Body of pancreas (tissue), 4 donors: ENCODE data around the gene ACSL6. TPM values are rescaled to one million over a fixed set of nuclear protein-coding genes. Genes with fewer than 3 reads are reported as not detected.
A peak's percentile ranks its signal among the peaks of the same experiment; 100 is the strongest.

ENCODE experiments used
- ATAC-seq: fragments of 150-250 bp; one replicate; pipeline ENCODE4 v1.9.1; 2016
- DNase-seq, 4 donors: peaks; one replicate each; pipeline ENCODE4 v3.0.0-alpha.2; 2019
- H3K27ac ChIP-seq, 4 donors: fragments of 200-600 bp; sonication (generic); 1 replicate in 3 of 4; 2 replicates in 1 of 4; pipeline versions ENCODE4 v1.5.1 to v1.6.1; 2016 to 2019; ENCODE audit warnings: mild to moderate bottlenecking in 1 of 4, mixed read lengths in 1 of 4, moderate library complexity in 1 of 4
- H3K27me3 ChIP-seq, 2 donors: fragments of 200-600 bp; sonication (generic); one replicate each; pipeline ENCODE4 v1.6.0; 2016; ENCODE audit warnings: mild to moderate bottlenecking in 1 of 2
- H3K36me3 ChIP-seq, 2 donors: fragments of 200-600 bp; sonication (generic); replicated peaks in 1 of 2; 2 replicates each; pipeline ENCODE4 v1.5.1; 2016; ENCODE audit warnings: low read depth in 2 of 2; ENCODE audit not compliant: insufficient read depth in 1 of 2
- H3K4me1 ChIP-seq: fragments of 200-600 bp; sonication (generic); one replicate; pipeline ENCODE4 v1.6.0; 2016
- H3K4me3 ChIP-seq, 2 donors: fragments of 200-600 bp; sonication (generic); 1 replicate in 1 of 2; 2 replicates in 1 of 2; pipeline ENCODE4 v1.5.1; 2016 to 2019
- H3K9me3 ChIP-seq, 3 donors: fragments of 200-600 bp; sonication (generic); 1 replicate in 2 of 3; 2 replicates in 1 of 3; pipeline ENCODE4 v1.5.1; 2016
- CTCF ChIP-seq, 7 experiments: fragments of 450-650 bp in 4 of 7; fragments of 200-600 bp in 3 of 7; sonication (generic) in 3 of 7; IDR thresholded peaks; one replicate each; pipeline ENCODE4 v1.5.1; 2016 to 2019; ENCODE audit warnings: antibody characterized with exemption in 7 of 7
- POLR2A ChIP-seq, 3 donors: fragments of 450-650 bp; IDR thresholded peaks; one replicate each; pipeline ENCODE4 v1.6.1; 2016; ENCODE audit warnings: antibody characterized with exemption in 3 of 3, mild to moderate bottlenecking in 2 of 3
- WGBS, 2 donors: methylation state at CpG; one replicate each; pipeline ENCODE4 v1.1.5; 2017; 5-methylcytosine and 5-hydroxymethylcytosine counted together
- intact Hi-C: fragments of 100-400 bp; cut with DNase I; formaldehyde crosslinking; loops from one replicate; pipeline ENCODE4 v1.15.1; 2023
- total RNA-seq, 2 donors: library from RNA; depleted of rRNA; stranded (reverse); fragments of >200 nt; gene quantifications; one replicate each; pipeline ENCODE4 v1.1.0, GENCODE V29; 2016

ACSL6 gene
- total RNA-seq, 2 donors from 2014 or later = 2.0 to 2.1 TPM

- 56 to 59% methylated on average over 5 to 7 of the region's 7 CpGs for WGBS, 2 donors
- intact Hi-C loops = no loop called here
These were observed 1.0 kb upstream of the ACSL6 start for GRCh38 chr5:132012371-132013005.

GRCh38 chr5:132010989-132011621, 353 bp downstream of the ACSL6 start:
- Histone ChIP-seq H3K4me3 (peak overlapping the region in 1 of 2 donors; percentile 20), H3K36me3 (no peaks in the 10 kb centered on the region), H3K27me3 (no peaks in the 10 kb centered on the region), H3K27ac (no peak overlapping the region), H3K4me1 (peaks cover 11% of the 10 kb centered on the region), H3K9me3 (no peaks in the 10 kb centered on the region)
- peak; percentile 10 for ATAC-seq
- intact Hi-C loops = no loop called here
- DNase-seq = no peak
- WGBS, 2 donors = 8 to 13% methylated on average over 13 to 46 of the region's 46 CpGs
- no peak for TF ChIP-seq POLR2A (IDR thresholded peaks at IDR 0.05)
- TF ChIP-seq CTCF (IDR thresholded peaks at IDR 0.05) = no peak

More at GRCh38 chr5:132012371-132013005, 1.0 kb upstream of the ACSL6 start:
- no peaks in the 10 kb centered on the region for H3K36me3 ChIP-seq
- H3K4me1 ChIP-seq = peaks cover 11% of the 10 kb centered on the region
- H3K27me3 ChIP-seq = no peaks in the 10 kb centered on the region
- H3K27ac ChIP-seq = no peak overlapping the region
- H3K4me3 ChIP-seq = no peak overlapping the region
- H3K9me3 ChIP-seq = no peaks in the 10 kb centered on the region
- ATAC-seq (no peak), DNase-seq (peak in 2 of 4 donors; percentile 14 to 33)
- no peak for TF ChIP-seq CTCF (IDR thresholded peaks at IDR 0.05)
- TF ChIP-seq POLR2A (IDR thresholded peaks at IDR 0.05) = no peak

GRCh38 chr5:132010645-132010988, 841 bp downstream of the ACSL6 start:
- TF ChIP-seq CTCF (IDR thresholded peaks at IDR 0.05) (no peak), POLR2A (IDR thresholded peaks at IDR 0.05) (no peak)
- intact Hi-C loops = no loop called here

GRCh38 chr5:132009706-132010405, 1.6 kb downstream of the ACSL6 start:
- intact Hi-C loops = loop anchor here (5.0 to 10.0 kb wide), 2 partner anchors 195 to 423 kb away; no protein-coding TSS in a partner anchor
- TF ChIP-seq POLR2A (IDR thresholded peaks at IDR 0.05) (no peak), CTCF (IDR thresholded peaks at IDR 0.05) (no peak)
- Histone ChIP-seq H3K36me3 (no peaks in the 10 kb centered on the region), H3K9me3 (no peaks in the 10 kb centered on the region), H3K27me3 (no peaks in the 10 kb centered on the region), H3K4me3 (no peak overlapping the region), H3K4me1 (peaks cover 11% of the 10 kb centered on the region), H3K27ac (no peak overlapping the region)
- ATAC-seq = no peak
- 61 to 69% methylated on average over 2 to 3 of the region's 3 CpGs for WGBS, 2 donors
- peak in 1 of 4 donors; percentile 9 for DNase-seq

More at GRCh38 chr5:132010645-132010988, 841 bp downstream of the ACSL6 start:
- Histone ChIP-seq H3K9me3 (no peaks in the 10 kb centered on the region), H3K27ac (no peak overlapping the region), H3K4me1 (peaks cover 11% of the 10 kb centered on the region), H3K4me3 (no peak overlapping the region), H3K27me3 (no peaks in the 10 kb centered on the region), H3K36me3 (no peaks in the 10 kb centered on the region)
- WGBS, 2 donors = 82 to 84% methylated on average over 6 of the region's 6 CpGs
- DNase-seq (no peak), ATAC-seq (no peak)
